Stimulated activated CD4-positive, alpha-beta T cell treated with anti-CD3 and anti-CD28 coated beads, Interleukin-15, amount 100 ng/mL, for 1 hour (primary cell): ENCODE data around the gene MAP4.

Experiments used
- DNase-seq, 2 donors: peaks; one replicate each; pipeline ENCODE4 v3.0.0-alpha.2; 2020; ENCODE audit warnings: low read depth in 1 of 2, low spot score in 1 of 2

The MAP4 gene

DNA sequence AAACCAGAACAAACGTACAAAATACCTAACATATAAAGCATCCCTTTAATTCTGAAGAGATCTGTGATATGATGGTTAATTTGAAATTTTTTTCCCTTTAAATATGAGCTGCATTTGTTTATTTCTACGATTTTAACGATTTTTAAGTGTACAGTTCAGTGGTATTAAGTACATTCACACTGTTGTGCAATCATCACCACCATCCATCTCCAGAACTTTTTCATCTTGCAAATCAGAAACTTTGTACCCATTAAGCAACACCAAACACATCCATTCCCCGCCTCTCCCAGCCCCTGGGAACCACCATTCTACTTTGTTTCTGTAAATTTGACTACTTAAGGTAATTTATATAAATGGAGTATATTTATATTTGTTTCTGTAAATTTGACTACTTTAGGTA, 51.5 kb downstream of the MAP4 start:
- no peak for DNase-seq

GRCh38 chr3:47961815-47962606, 54.2 kb downstream of the MAP4 start:
- no peak for DNase-seq

DNA sequence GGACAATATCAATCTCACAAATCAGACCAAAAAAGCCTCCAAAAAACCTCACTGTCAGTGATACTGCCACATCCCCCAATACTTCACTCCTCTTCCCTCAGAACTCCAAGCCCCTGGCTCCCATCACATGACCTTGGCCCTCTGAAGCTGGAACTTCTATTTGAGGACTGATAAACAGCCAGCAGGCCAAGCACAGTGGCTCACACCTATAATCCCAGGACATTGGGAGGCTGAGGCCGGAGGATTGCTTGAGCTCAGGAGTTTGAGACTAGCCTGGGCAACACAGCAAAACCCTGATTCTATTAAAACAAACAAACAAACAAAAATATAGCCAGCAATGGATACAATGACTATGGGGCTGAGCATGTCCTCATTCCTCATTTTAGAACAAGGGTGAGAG, 55.2 kb downstream of the MAP4 start:
- DNase-seq, result no peak

DNA sequence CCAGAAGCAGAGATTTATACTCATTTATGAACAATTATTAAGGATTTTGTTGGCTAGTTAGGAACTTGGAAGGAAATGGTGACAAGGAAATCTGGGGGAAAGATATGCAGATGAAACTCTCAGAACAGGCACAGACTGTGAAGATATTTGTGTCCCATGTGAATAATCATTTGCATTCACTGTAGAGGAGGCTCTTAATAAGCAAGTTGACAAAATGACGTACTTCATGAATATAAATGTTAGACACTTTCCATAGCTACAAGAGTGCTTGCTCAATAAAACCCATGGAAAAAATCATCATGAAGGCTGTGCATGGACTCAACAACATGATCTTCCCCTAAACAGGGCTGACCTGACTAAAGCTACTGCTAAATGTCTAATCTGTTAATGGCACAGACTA, 59.7 kb downstream of the MAP4 start:
- DNase-seq, result no peak

- no peak for DNase-seq
Measured at GRCh38 chr3:47954567-47954966, 61.6 kb downstream of the MAP4 start.

DNA sequence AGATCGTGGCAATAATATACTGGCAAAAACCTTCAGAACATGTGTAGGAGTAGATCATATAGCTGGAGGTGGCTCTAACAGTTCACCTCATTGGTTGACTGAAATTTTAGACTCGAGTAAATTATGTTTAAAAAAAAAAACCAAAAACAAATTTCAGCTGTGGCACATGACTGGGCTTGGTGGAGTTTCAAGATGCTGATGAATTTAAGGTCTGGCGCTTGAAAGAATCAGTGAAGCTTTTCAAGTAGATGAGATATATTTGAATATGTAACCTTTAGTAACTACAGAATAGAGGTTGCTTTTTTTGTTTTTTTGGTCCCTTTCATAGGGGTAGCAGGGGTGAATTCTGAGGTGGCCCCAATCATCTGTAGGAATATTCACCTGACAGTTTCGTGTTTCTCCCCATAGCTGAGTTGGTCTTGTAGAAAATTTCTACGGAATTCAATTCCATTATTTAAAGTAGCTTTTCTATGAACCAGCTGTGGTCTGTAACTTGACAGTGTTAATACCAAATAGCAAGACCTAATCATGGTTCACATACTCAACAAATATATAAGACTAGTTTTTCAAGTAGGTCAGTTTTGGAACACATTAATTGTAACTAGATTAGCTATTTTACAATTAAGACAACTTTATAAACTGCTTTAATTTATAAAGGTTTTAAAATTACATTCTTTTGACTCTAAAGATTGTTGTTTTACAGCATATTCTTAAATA, 65.6 kb downstream of the MAP4 start:
- no peak for DNase-seq

- DNase-seq, result no peak
Measured at GRCh38 chr3:47949979-47950378, 66.2 kb downstream of the MAP4 start.

DNA sequence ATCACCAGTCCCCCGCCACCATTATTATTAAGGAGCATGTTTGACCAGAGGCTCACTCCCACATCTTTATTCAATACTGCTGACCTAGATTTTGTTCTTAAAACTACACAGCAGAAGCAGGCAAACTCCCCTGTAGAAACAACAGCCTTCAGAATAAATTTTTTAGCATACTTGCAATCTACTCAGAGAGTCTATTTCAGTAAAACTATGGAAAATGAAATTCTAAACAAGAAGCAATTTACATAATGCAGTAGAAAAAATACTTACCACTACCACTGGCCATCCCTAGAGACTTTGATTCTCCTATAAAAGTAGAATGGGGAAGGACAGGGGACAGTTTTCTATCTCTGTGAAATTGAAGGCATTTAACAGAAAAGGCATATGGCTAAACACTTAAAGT, 76.0 kb downstream of the MAP4 start:
- no peak for DNase-seq

GRCh38 chr3:47932421-47932820, 83.8 kb downstream of the MAP4 start:
- no peak for DNase-seq

- DNase-seq, result no peak
Measured at GRCh38 chr3:47930979-47931378, 85.2 kb downstream of the MAP4 start.

GRCh38 chr3:47916696-47917095, 99.5 kb downstream of the MAP4 start:
- DNase-seq, result no peak

- no peak for DNase-seq
Measured at GRCh38 chr3:47916201-47916600, 100.0 kb downstream of the MAP4 start.

DNA sequence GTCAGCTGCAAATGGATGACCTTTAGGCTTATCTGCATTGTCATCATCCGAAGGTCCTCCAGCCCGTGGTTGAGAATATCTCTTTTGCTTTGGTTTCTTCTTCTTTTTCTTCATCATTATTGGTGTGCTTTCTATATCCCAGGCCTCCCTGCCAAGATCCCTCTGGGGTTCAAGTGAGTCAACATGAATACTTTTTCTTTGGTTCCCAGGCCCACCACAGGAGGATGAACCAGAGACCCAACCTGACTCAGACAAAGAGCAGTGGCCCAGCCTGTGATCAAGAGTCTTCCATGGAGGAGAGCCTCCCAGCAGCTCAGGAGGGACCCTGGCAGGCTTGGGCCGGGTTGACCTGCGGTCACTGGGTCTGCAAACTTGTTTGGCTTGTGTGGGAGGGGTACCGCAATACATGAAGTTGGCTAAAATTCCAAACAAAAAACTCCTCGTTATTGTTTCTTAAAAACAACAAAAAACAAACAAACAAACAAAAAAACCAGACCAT, 104.2 kb downstream of the MAP4 start:
- DNase-seq, result no peak

GRCh38 chr3:47910777-47911440, 105.3 kb downstream of the MAP4 start:
- no peak for DNase-seq

GRCh38 chr3:47910233-47910632, 106.0 kb downstream of the MAP4 start:
- no peak for DNase-seq

DNA sequence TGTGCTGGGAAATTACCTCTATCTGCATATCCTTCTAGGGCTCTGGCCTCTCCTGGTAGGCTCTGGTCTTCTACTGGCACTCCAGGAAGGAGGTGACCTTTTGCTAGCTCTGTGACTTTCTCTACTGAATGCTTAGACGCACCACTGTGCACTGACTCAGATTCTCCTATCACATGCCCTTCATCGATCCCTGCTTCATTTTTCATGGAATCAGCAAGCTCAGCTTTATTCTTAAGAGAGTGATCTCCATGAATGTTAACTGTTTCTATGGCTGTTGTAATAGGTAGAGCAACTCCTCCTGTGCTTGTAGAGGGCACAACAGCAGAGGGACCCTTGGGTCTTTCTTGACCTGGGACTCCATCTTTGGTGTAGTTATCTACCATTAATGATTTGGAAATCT, 106.6 kb downstream of the MAP4 start:
- DNase-seq, result no peak

DNA sequence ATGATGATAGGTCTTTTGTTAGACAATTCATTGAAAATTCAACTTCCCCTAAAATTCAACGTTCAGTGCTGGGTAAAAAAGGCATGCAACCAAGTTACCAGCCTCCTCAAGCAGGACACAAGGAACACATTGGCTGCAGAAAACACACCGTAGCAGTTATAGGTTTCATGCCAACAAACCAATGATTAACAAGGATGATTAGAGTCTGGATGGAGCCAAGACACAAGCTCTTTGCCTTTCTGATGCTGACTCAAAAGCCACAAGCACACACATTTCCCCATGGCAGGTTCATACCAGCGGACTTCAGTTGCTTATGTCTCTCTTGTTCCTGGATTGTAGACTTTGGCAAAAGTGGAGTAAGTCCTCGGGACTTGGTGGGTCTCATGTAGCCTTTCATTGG, 107.5 kb downstream of the MAP4 start:
- DNase-seq, result no peak

DNA sequence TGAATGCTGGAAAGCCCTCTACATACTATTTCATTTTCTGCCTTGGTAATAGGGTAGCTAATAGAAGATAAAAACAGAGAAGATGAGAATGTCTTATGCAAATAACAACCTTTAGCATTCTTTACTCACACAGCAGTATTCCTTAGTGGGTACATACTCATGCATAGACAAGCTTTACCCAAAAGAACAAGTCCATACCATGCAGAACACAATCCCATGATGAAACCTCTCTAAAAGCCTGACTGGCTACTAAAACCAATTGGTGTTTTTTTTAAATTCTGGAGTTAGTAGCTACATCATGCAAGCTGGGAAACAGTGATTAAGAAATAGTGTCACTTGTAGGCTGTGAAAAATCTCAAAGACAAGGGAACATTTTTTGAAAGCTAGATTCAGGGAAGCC, 108.4 kb downstream of the MAP4 start:
- DNase-seq, result no peak

GRCh38 chr3:47902746-47903145, 113.5 kb downstream of the MAP4 start:
- DNase-seq, result no peak

DNA sequence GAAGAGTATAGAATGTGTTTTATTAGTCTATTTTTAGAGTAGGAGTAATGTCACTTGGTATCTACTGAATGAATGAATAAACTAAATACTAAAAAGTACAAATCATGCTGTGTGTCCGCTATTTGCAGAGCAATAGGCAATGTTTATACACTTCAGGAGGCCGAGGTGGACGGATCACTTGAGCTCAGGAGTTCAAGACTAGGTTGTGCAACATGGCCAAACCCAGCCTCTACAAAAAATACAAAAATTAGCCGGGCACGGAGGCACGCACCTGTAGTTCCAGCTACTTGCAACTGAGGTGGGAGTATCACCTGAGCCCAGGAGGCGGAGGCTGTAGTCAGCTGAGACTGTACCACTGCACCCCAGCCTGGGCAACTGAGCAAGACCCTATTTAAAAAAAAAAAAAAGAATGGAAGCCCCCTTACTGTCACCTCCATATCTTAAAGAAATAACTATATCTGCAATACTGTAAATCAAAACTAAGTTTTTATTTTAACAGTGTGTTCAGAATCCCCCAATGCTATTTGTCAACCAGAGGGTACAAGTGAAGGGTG, 114.9 kb downstream of the MAP4 start:
- no peak for DNase-seq

- no peak for DNase-seq
Measured at GRCh38 chr3:47899495-47900108, 116.6 kb downstream of the MAP4 start.
